Measurements from ENCODE around the gene KRTAP10-2.
A peak's percentile ranks its signal among the peaks of the same experiment; 100 is the strongest.

Gene KRTAP10-2

GRCh38 chr21:44524414-44525371 is 26.6 kb downstream of the KRTAP10-2 start:
- DNase-seq = no peak

GRCh38 chr21:44523567-44524413 is 27.5 kb downstream of the KRTAP10-2 start:
- DNase-seq = no peak

DNA sequence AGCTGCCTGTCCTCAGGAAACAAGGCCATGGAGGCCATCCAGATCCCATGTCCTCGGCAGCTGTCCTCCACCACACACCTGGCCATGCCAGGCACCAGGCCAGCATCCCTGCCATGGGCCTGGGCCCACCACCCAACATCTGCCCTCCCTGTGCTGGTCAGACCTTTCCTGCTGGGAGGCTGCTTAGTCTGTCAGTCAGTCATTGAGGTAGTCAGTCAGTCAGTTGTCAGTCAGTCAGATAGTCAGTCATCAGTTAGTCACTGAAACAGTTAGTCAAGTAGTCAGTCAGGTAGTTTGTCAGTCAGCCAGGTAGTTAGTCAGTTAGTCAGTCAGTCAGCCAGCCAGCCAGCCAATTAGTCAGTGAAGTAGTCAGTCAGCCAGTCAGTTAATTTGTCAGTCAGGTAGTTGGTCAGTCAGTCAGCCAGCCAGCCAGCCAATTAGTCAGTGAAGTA is 28.5 kb downstream of the KRTAP10-2 start:
- DNase-seq = no peak

GRCh38 chr21:44521928-44522752 is 29.2 kb downstream of the KRTAP10-2 start:
- DNase-seq = no peak

DNA sequence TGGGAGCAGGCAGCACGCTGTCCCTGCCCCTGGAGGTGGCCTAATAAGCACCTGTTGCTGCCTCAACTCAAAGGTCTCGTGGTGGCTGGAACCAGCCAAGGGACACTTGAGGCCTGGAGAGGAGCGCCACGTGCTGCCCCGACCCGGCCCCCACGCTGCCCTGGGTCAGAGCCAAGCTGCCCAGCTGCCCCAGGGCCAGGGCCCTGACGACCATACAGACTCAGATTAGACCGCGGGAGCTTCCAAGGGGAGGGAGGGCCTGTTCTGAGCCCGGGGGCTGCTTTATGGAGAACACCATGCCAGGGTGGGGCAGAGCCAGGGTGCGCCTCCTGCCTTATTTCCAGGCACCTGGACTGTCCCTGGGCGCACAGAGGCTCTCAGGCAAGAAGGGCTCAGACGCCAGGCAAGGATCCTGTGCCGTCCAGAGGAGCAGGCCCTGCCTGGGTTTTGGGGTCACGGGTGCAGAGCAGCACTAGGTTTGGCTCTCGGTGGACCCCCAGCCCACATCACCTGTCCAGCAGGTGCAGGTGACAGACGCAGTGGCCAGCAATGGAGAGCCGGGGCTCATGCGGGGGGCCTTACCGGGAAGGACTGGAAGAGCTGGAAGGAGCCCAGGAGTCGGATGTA is 29.9 kb downstream of the KRTAP10-2 start:
- no peak for DNase-seq

- DNase-seq = no peak
These were observed 30.7 kb downstream of the KRTAP10-2 start for GRCh38 chr21:44520326-44521300.

DNA sequence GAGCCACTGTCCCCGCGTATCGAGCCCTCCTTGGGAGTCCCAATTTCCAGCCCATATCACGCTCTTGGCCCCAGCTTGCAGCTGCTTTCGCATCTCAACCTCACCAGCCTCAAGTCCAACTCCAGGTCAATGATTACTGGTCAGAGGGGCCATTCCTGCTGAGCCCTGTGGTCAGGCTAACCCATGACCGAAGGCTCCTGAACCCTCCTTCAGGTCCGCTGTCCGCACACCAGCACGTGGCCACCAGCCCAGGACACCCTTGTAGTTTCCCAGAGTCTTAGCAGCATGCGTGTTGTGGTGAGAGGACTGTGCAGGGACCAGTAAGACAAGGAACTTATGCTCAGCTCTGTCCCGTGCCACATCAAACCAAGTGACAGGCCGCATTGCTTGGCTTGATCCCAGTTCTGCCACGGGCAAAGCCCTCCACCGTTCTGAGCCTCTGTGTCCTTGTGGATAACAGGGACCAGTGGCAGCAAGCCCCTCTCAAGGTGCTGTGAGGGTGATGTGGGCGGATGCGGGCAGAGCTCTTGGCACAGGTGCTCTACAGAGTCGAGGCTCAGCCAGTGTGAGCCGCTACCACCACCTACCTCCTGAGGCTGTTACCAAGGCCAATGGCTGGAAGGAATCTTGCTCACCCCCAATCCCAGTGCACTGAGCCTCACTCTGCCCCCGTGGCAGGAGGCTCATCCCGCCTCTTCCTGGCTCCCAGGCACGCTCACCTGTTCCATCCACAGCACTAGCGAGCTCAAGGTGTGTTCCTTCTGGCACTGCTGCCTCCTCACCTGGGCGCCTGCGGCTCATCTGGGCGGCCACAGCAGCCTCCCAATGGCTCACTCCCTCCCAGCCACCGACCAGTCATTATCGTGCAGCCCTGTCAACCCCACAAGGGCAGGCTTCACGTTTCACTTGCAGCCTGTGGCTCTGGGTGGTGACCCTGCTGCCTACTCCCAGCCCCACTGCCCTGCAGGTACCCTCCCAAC is 31.7 kb downstream of the KRTAP10-2 start:
- DNase-seq = no peak

DNA sequence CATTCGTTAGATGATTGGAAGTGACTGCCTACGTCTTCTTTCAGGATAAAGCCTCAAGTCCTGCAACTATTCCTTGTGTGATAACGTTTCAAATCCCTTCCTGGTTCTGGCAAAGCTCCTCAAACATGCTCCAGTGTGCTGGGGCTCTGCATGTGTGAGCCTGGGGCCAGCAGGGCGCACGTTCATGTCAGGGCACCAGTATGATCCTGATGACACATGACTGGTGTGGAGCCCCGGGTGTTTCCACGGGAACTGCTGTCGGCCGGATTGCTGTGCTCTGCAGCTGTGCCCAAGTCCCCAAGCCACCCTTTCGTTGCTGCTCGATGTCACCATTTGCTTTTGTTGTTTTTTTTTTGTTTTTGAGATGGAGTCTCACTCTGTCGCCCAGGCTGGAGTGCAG is 32.6 kb downstream of the KRTAP10-2 start:
- DNase-seq = no peak

- DNase-seq = peak; percentile 0
These were observed 34.0 kb downstream of the KRTAP10-2 start for GRCh38 chr21:44517175-44517899.

- no peak for DNase-seq
These were observed 34.5 kb downstream of the KRTAP10-2 start for GRCh38 chr21:44516828-44517174.

GRCh38 chr21:44516342-44516741 is 35.0 kb downstream of the KRTAP10-2 start:
- DNase-seq = no peak

GRCh38 chr21:44515359-44516165 is 35.7 kb downstream of the KRTAP10-2 start:
- no peak for DNase-seq

GRCh38 chr21:44514746-44515358 is 36.5 kb downstream of the KRTAP10-2 start:
- DNase-seq = no peak

- DNase-seq = no peak
These were observed 37.1 kb downstream of the KRTAP10-2 start for GRCh38 chr21:44514218-44514520.

DNA sequence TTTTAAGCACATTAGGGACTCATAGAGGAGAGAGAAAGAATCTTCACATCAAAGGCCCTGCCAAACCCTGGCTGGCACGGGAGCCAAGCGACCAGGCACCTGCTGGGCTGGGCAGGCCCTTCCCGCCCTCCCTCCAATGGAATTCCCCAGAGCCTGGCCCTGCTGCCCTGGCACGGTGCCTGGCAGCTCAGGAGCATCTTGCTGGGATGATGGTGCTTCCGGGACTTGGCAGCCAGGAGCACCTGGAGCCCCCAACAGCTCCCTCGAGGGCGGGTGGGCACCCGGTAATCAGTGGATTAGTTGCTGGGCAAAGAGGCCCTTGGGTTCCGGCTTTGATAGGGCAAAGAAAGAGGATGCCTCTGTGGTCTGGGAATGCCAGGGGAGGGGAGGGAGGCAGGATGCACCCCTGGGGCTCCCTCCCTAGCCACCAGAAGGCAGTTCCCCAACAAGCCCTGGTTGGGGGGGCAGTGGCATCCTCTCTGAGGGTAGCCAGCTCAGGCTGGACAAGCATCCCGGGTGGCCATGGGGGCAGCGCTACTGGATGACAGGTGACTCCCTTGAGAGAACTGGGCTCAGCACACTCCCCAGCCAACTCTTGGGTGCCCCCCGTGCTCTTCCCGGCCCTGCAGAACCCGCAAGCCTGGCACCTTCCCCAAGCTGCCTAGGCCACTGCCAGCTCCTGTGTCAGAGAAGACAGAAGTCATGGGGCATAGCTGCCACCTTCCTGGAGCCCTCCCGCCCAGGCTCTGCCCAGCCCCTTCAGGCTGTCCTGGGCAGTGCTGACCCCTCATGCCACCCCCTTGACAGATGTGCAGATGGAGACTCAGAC is 37.7 kb downstream of the KRTAP10-2 start:
- DNase-seq = no peak

DNA sequence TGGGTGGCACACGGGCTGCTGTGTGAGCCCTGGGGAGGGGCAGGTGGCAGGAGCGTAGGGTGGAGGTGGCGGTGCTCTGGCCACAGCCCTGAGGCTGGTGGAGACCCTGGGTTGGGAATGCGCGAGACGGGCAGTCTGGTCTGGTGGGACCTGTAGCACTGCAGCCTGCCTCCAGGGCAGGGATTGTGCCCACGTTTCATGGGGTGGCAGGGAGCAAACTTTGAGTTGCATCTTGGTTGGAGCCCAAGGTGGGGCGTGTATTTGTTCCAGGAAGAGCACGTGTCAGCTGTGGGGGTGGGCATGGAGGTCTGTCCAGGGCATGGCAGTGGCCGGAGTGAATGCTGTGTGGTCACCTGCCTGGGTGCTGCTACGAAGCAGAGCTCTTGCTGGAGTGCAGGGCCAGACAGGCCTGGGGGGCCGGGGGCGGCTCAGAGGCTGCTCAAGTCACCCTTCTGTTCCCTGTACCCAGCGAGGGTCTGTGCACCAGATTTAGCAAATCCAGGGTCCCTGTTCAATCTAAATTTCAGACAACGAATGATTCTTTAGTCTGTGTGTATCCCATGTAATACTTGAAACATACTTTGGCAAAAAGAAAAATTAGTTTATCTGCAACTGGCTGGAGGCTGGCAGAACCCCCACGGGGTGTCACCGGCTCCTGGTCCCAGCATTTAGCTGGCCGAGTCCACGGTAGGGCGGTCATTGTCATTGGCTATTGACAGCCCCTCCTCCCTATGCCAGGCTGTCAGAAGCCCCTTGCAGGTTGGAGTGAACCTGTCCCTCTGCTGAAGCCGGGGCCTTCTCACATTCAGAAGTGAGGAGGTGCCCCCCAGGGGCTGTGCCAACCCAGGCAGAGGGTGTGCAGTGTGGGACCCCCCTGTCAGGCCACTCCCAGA is 38.6 kb downstream of the KRTAP10-2 start:
- no peak for DNase-seq

All from NCI-H2081 treated with DMSO at 0.1 percent for 48 hours (cell line).